HCT116 (cell line): ENCODE results near the gene TMEM26. TPM values are rescaled to one million over a fixed set of nuclear protein-coding genes. Genes with fewer than 3 reads are reported as not detected.

Source experiments
- ATAC-seq: fragments of 200-7000 bp; cut with Tn5 transposase; 2 replicates; pipeline ENCODE4 v1.9.1; 2020; ENCODE audit warnings: mild to moderate bottlenecking, moderate library complexity
- BruUV-seq: library from RNA; stranded (reverse); fragments of 400-500 nt; replicated peaks from 2 replicates; lab custom pipeline; 2021; lab: Mats Ljungman, UMichigan
- CTCF ChIA-PET: fragments of 300-600 bp; sonication (Branson Sonifier 250); formaldehyde crosslinking; loops from one replicate; lab custom pipeline; 2021; ENCODE audit warnings: antibody characterized with exemption; lab: Charles Lee
- POLR2A ChIA-PET: fragments of 300-600, 350-600 bp; sonication (Branson Sonifier 250); formaldehyde crosslinking; loops from one replicate; lab custom pipeline; 2021; ENCODE audit warnings: antibody characterized with exemption; lab: Charles Lee
- RAD21 ChIA-PET, 2 experiments: fragments of 300-600 bp; sonication (Branson Sonifier 250); formaldehyde crosslinking; loops; one replicate each; lab custom pipeline; 2023; ENCODE audit warnings: low total read pairs in 2 of 2; ENCODE audit not compliant: uncharacterized antibody in 2 of 2, unreplicated experiment in 2 of 2, low non-redundant PET in 1 of 2; lab: Charles Lee
- DNase-seq: peaks from one replicate; pipeline ENCODE4 v3.0.0-alpha.2; 2010; ENCODE audit warnings: low read depth, low spot score
- H2AFZ ChIP-seq: fragments of 200-600 bp; shearing (Covaris generic), sonication (generic); 2 replicates; pipeline ENCODE4 v1.6.1; 2017; ENCODE audit warnings: low read depth, mixed run types, mixed read lengths, antibody characterized with exemption, low read length; ENCODE audit not compliant: poor library complexity, severe bottlenecking
- H3K27ac ChIP-seq: 2 replicates; pipeline ENCODE4 v1.5.1; 2012; ENCODE audit warnings: low read depth, low read length
- H3K27me3 ChIP-seq: fragments of 200-600 bp; sonication (generic); 2 replicates; pipeline ENCODE4 v1.6.1; 2016; ENCODE audit warnings: mixed run types, low read length, mixed read lengths; ENCODE audit not compliant: insufficient read depth
- H3K36me3 ChIP-seq, 2 experiments: fragments of 200-500 bp in 1 of 2; fragments of 200-600 bp in 1 of 2; sonication (Bioruptor generic) in 1 of 2; sonication (generic) in 1 of 2; 2 replicates each; pipeline versions ENCODE4 v1.5.1 to v1.6.1; 2014 to 2016; ENCODE audit warnings: low read length in 2 of 2, inconsistent platforms in 1 of 2, mixed read lengths in 1 of 2, mixed run types in 1 of 2; ENCODE audit not compliant: insufficient read depth in 2 of 2, control insufficient read depth in 1 of 2
- H3K4me1 ChIP-seq, 2 experiments: fragments of 200-600 bp in 1 of 2; sonication (generic) in 1 of 2; 2 replicates each; pipeline versions ENCODE4 v1.5.1 to v1.6.1; 2012 to 2017; ENCODE audit warnings: low read length in 2 of 2, inconsistent platforms in 1 of 2, mild to moderate bottlenecking in 1 of 2, mixed read lengths in 1 of 2, mixed run types in 1 of 2, moderate library complexity in 1 of 2; ENCODE audit not compliant: insufficient read depth in 2 of 2, control insufficient read depth in 1 of 2
- H3K4me2 ChIP-seq: fragments of 200-600 bp; sonication (generic); 2 replicates; pipeline ENCODE4 v1.6.1; 2017; ENCODE audit warnings: mixed run types, low read length, mixed read lengths
- H3K4me3 ChIP-seq, 2 experiments: fragments of 200-600 bp in 1 of 2; sonication (generic) in 1 of 2; replicated peaks in 1 of 2; 2 replicates each; pipeline ENCODE4 v1.5.1; 2011 to 2016; ENCODE audit warnings: low read length in 2 of 2, control low read depth in 1 of 2, low read depth in 1 of 2, mild to moderate bottlenecking in 1 of 2, mixed read lengths in 1 of 2, mixed run types in 1 of 2
- H3K79me2 ChIP-seq: fragments of 200-600 bp; sonication (generic); 2 replicates; pipeline ENCODE4 v1.6.1; 2017; ENCODE audit warnings: mild to moderate bottlenecking, mixed run types, low read length, moderate library complexity, mixed read lengths; ENCODE audit not compliant: insufficient read depth
- H3K9ac ChIP-seq: fragments of 200-600 bp; sonication (generic); 2 replicates; pipeline ENCODE4 v1.6.1; 2016; ENCODE audit warnings: low read length, mixed read lengths
- H3K9me2 ChIP-seq: fragments of 200-600 bp; sonication (generic), shearing (Covaris generic); 2 replicates; pipeline ENCODE4 v1.6.1; 2017; ENCODE audit warnings: mixed run types, mild to moderate bottlenecking, moderate library complexity; ENCODE audit not compliant: insufficient read depth
- H3K9me3 ChIP-seq, 2 experiments: fragments of 200-500 bp in 1 of 2; fragments of 200-600 bp in 1 of 2; sonication (Bioruptor generic) in 1 of 2; sonication (generic) in 1 of 2; 2 replicates each; pipeline ENCODE4 v1.6.1; 2014 to 2017; ENCODE audit warnings: low read length in 2 of 2, mixed read lengths in 2 of 2, inconsistent platforms in 1 of 2, low read depth in 1 of 2, mild to moderate bottlenecking in 1 of 2, mixed run types in 1 of 2, moderate library complexity in 1 of 2; ENCODE audit not compliant: control insufficient read depth in 1 of 2, insufficient read depth in 1 of 2
- H4K20me1 ChIP-seq: fragments of 200-600 bp; sonication (generic), shearing (Covaris generic); 2 replicates; pipeline ENCODE4 v1.6.1; 2017; ENCODE audit warnings: mixed run types, mild to moderate bottlenecking, moderate library complexity; ENCODE audit not compliant: insufficient read depth
- REST ChIP-seq: IDR thresholded peaks from 2 replicates; pipeline ENCODE4 v1.6.1; 2012; ENCODE audit warnings: low read depth
- intact Hi-C: fragments of 100-400 bp; cut with micrococcal nuclease; formaldehyde crosslinking; loops from 2 replicates; pipeline ENCODE4 v1.10.0; 2022
- total RNA-seq: library from RNA; stranded (reverse); gene quantifications from one replicate; pipeline ENCODE4 v1.2.1, GENCODE V29; 2021; ENCODE audit not compliant: unreplicated experiment

The TMEM26 gene
- total RNA-seq, 1 experiment from 2014 or later = not detected

GRCh38 chr10:61357687-61358086 is 95.5 kb downstream of the TMEM26 start:
- Histone ChIP-seq H3K27me3 (no peaks in the 10 kb centered on the region), H4K20me1 (no peaks in the 10 kb centered on the region), H3K79me2 (no peaks in the 10 kb centered on the region), H3K9me3 (no peaks in the 10 kb centered on the region), H3K9ac (no peak overlapping the region), H3K4me3 (no peak overlapping the region), H3K4me2 (no peak overlapping the region), H2AFZ (no peak overlapping the region), H3K27ac (no peak overlapping the region), H3K4me1 (no peaks in the 10 kb centered on the region), H3K9me2 (no peaks in the 10 kb centered on the region; the same call in 1 of the 2 replicates), H3K36me3 (no peaks in the 10 kb centered on the region)
- POLR2A ChIA-PET = no interaction called here
- CTCF ChIA-PET = no interaction called here
- RAD21 ChIA-PET = no interaction called here
- no peak for TF ChIP-seq REST
- no TSS peak for BruUV-seq
- intact Hi-C loops = no loop called here
- ATAC-seq = no peak
- DNase-seq = no peak

Other genes with a start within 250 kb of the TMEM26 start
- gene CABCOCO1, start 209.5 kb upstream of the TMEM26 start, total RNA-seq = not detected